Suprapubic skin (tissue), 4 donors: Measurements from ENCODE around the gene STIP1.

Experiments
- CTCF ChIP-seq, 2 donors: fragments of 200-600 bp in 1 of 2; fragments of 450-650 bp in 1 of 2; sonication (generic) in 1 of 2; IDR thresholded peaks; one replicate each; pipeline ENCODE4 v1.5.1; 2016 to 2019; ENCODE audit warnings: antibody characterized with exemption in 2 of 2, mild to moderate bottlenecking in 1 of 2, moderate library complexity in 1 of 2
- EP300 ChIP-seq: sonication (generic); formaldehyde crosslinking; IDR thresholded peaks from one replicate; pipeline ENCODE4 v1.6.1; 2017; ENCODE audit warnings: antibody characterized with exemption
- POLR2A ChIP-seq, 2 donors: fragments of 450-650 bp; IDR thresholded peaks; one replicate each; pipeline ENCODE4 v1.6.1; 2017; ENCODE audit warnings: antibody characterized with exemption in 2 of 2, mild to moderate bottlenecking in 2 of 2, moderate library complexity in 2 of 2
- POLR2AphosphoS5 ChIP-seq, 3 donors: sonication (generic); formaldehyde crosslinking; IDR thresholded peaks; one replicate each; pipeline ENCODE4 v1.6.1; 2017; ENCODE audit warnings: antibody characterized with exemption in 3 of 3

- TF ChIP-seq CTCF (IDR thresholded peaks at IDR 0.05), result no peak
- TF ChIP-seq POLR2AphosphoS5 (IDR thresholded peaks at IDR 0.05), result no peak
- TF ChIP-seq POLR2A (IDR thresholded peaks at IDR 0.05), result no peak
- TF ChIP-seq EP300, result no peak
These were observed 9.2 kb upstream of the STIP1 start for GRCh38 chr11:64176751-64177150.
